Measurements from ENCODE around the gene S100A2. TPM values are rescaled to one million over a fixed set of nuclear protein-coding genes. Genes with fewer than 3 reads are reported as not detected.
A peak's percentile ranks its signal among the peaks of the same experiment; 100 is the strongest.
"Not testable (repeated sequence)": the region's sequence is repeated elsewhere in the genome, so short reads cannot be mapped to it uniquely, and the experiment has no call there.

The S100A2 gene
- total RNA-seq, 1 donor from 2014 or later = 24.8 TPM

- no peak for TF ChIP-seq CTCF (conservative IDR thresholded peaks at IDR 0.05; ENCODE audit: low read depth, low read length)
- DNase-seq (ENCODE audit: low read depth) = no peak
- no peak overlapping the region for H3K4me3 ChIP-seq (ENCODE audit: low read depth, low read length)
Observed at GRCh38 chr1:153520818-153521476, 44.7 kb downstream of the S100A2 start.

- H3K4me3 ChIP-seq (ENCODE audit: low read depth, low read length); DNase-seq (ENCODE audit: low read depth): not testable (repeated sequence)
Observed at GRCh38 chr1:153520137-153520691, 45.4 kb downstream of the S100A2 start.

- TF ChIP-seq CTCF (conservative IDR thresholded peaks at IDR 0.05; ENCODE audit: low read depth, low read length) = no peak
- H3K4me3 ChIP-seq (ENCODE audit: low read depth, low read length) = no peak overlapping the region
- no peak for DNase-seq (ENCODE audit: low read depth)
Observed at GRCh38 chr1:153519242-153519641, 46.4 kb downstream of the S100A2 start.

- DNase-seq (ENCODE audit: low read depth) = no peak
- no peak for TF ChIP-seq CTCF (conservative IDR thresholded peaks at IDR 0.05; ENCODE audit: low read depth, low read length)
- H3K4me3 ChIP-seq (ENCODE audit: low read depth, low read length) = no peak overlapping the region
Observed at GRCh38 chr1:153515504-153516394, 49.9 kb downstream of the S100A2 start.

GRCh38 chr1:153513666-153514065 lies 52.0 kb downstream of the S100A2 start:
- no peak for DNase-seq (ENCODE audit: low read depth)
- TF ChIP-seq CTCF (conservative IDR thresholded peaks at IDR 0.05; ENCODE audit: low read depth, low read length) = no peak
- no peak overlapping the region for H3K4me3 ChIP-seq (ENCODE audit: low read depth, low read length)

GRCh38 chr1:153513023-153513422 lies 52.6 kb downstream of the S100A2 start:
- no peak for DNase-seq (ENCODE audit: low read depth)
- peak; percentile 38 for TF ChIP-seq CTCF (conservative IDR thresholded peaks at IDR 0.05; ENCODE audit: low read depth, low read length)
- no peak overlapping the region for H3K4me3 ChIP-seq (ENCODE audit: low read depth, low read length)

Other genes with a start within 250 kb of the S100A2 start
- not detected in 2 replicates for gene PGLYRP4, start 217.0 kb downstream of the S100A2 start, total RNA-seq
- 18.9 and 88.6 TPM in 2 replicates for gene S100A9, start 208.0 kb downstream of the S100A2 start, total RNA-seq
- not detected in 2 replicates for gene S100A12, start 190.2 kb downstream of the S100A2 start, total RNA-seq
- gene S100A8, start 174.8 kb downstream of the S100A2 start, total RNA-seq = not detected in 2 replicates
- not detected in 2 replicates for gene S100A7A, start 149.3 kb downstream of the S100A2 start, total RNA-seq
- not detected in 2 replicates for gene S100A7, start 105.2 kb downstream of the S100A2 start, total RNA-seq
- gene S100A6, start 29.9 kb downstream of the S100A2 start, total RNA-seq = 1,217 and 1,569 TPM in 2 replicates
- gene S100A5, start 24.9 kb downstream of the S100A2 start, total RNA-seq = 2.7 and 4.0 TPM in 2 replicates
- gene S100A4, start 20.0 kb downstream of the S100A2 start, total RNA-seq = 31.2 and 33.8 TPM in 2 replicates
- gene S100A3, start 16.6 kb downstream of the S100A2 start, total RNA-seq = 10.2 and 27.6 TPM in 2 replicates
- 832 and 1,016 TPM in 2 replicates for gene S100A16, start 47.3 kb upstream of the S100A2 start, total RNA-seq
- 11.2 and 43.8 TPM in 2 replicates for gene S100A14, start 50.5 kb upstream of the S100A2 start, total RNA-seq
- gene S100A13, start 61.7 kb upstream of the S100A2 start, total RNA-seq = 186 and 345 TPM in 2 replicates
- 1.3 and 16.5 TPM in 2 replicates for gene S100A1, start 62.6 kb upstream of the S100A2 start, total RNA-seq
- gene CHTOP, start 68.2 kb upstream of the S100A2 start, total RNA-seq = 53.0 and 64.7 TPM in 2 replicates
- 59.8 and 79.9 TPM in 2 replicates for gene SNAPIN, start 92.9 kb upstream of the S100A2 start, total RNA-seq
- gene ILF2, start 105.1 kb upstream of the S100A2 start, total RNA-seq = 295 and 370 TPM in 2 replicates
- gene NPR1, start 112.8 kb upstream of the S100A2 start, total RNA-seq = 0.72 and 0.92 TPM in 2 replicates
- 23.2 and 30.3 TPM in 2 replicates for gene INTS3, start 162.2 kb upstream of the S100A2 start, total RNA-seq
- 5.1 and 6.5 TPM in 2 replicates for gene SLC27A3, start 209.6 kb upstream of the S100A2 start, total RNA-seq